Neural progenitor cell (in vitro differentiated cells): Measurements from ENCODE around the gene PRKAG1.

Experiments used
- EZH2 ChIP-seq: fragments of 200-600 bp; sonication (generic); IDR thresholded peaks from 2 replicates; pipeline ENCODE4 v1.6.1; 2017; ENCODE audit warnings: antibody characterized with exemption, mild to moderate bottlenecking, moderate library complexity
- EZH2phosphoT487 ChIP-seq: fragments of 200-600 bp; sonication (generic); IDR thresholded peaks from 2 replicates; pipeline ENCODE4 v1.6.1; 2017; ENCODE audit warnings: antibody characterized with exemption
- TF ChIP-seq, protein P1 (sequence below): fragments of 200-600 bp; sonication (generic); IDR thresholded peaks from 2 replicates; pipeline ENCODE4 v1.5.1; 2017; ENCODE audit warnings: antibody characterized with exemption, mild to moderate bottlenecking

DNA sequence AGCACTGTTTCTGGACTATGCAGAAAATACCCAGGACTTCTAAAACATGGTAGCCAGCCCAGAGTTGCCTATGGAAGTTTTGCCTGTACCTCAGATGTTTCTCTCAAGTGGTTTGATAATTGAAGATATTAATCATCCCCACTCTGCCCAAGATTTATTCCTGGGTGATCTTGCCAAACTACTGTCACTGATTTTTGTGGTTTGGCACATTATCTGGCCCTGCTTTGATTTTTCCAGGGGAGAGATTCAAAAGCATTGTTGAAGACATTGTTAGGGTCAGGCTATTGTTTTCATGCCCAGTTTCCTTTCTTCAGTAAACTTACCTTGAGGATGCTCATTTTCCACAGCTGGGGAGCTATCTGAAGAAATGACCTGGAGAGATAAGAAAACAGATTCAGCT is 5.8 kb downstream of the PRKAG1 start:
- TF ChIP-seq, protein P1, sequence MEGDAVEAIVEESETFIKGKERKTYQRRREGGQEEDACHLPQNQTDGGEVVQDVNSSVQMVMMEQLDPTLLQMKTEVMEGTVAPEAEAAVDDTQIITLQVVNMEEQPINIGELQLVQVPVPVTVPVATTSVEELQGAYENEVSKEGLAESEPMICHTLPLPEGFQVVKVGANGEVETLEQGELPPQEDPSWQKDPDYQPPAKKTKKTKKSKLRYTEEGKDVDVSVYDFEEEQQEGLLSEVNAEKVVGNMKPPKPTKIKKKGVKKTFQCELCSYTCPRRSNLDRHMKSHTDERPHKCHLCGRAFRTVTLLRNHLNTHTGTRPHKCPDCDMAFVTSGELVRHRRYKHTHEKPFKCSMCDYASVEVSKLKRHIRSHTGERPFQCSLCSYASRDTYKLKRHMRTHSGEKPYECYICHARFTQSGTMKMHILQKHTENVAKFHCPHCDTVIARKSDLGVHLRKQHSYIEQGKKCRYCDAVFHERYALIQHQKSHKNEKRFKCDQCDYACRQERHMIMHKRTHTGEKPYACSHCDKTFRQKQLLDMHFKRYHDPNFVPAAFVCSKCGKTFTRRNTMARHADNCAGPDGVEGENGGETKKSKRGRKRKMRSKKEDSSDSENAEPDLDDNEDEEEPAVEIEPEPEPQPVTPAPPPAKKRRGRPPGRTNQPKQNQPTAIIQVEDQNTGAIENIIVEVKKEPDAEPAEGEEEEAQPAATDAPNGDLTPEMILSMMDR, result no peak
- TF ChIP-seq EZH2phosphoT487, result no peak
- no peak for TF ChIP-seq EZH2
